GOT3 (cell line): ENCODE measurements around the gene RNF224.
"Not testable (repeated sequence)": the region's sequence is repeated elsewhere in the genome, so short reads cannot be mapped to it uniquely, and the experiment has no call there.

Experiments
- DNase-seq: peaks from one replicate; lab custom pipeline; 2025; ENCODE audit warnings: mixed read lengths; lab: John Stamatoyannopoulos, UW

The RNF224 gene

GRCh38 chr9:137228506-137228967 lies 1.2 kb downstream of the RNF224 start:
- no peak for DNase-seq

GRCh38 chr9:137228968-137229896 lies 1.9 kb downstream of the RNF224 start:
- no peak for DNase-seq

GRCh38 chr9:137229903-137230704 lies 2.8 kb downstream of the RNF224 start:
- DNase-seq = no peak

DNA sequence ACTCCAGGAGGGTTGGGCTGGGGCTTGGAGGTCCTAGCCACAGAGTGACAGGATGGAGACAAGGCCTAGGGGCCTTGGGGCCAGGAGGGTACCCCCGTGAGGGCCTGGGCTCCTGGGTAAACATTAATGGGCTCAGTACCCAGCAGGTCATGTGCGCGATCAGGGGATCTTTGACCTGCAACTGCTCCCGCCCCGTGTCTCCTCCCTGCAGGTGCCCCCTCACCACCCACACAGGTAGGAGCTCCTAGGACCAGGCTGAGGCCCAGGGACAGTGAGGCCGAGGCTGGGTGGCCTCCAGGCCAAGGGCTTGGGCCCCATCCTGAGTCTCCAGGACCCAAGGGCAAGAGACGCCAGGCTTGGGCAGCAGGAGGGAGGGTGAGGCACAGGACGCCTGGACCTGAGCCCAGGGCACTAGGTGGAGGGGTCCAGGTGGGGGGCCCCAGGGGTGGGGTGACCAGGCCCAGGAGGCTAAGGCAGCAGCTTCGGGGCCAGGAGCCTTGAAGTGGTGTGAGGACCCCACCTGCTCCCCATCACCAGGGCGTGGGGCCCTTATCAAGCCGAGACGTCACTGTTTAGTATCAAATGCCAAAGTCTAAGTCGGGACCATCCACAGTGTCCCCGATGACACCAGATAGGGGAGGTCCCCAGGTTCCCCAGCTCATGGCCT lies 3.5 kb downstream of the RNF224 start, which contains the start of gene SLC34A3:
Gene SLC34A3, plus strand, starts transcription at position 197 of the 667 bp plus-strand sequence. CDS start 802 bp downstream, outside the sequence.
- no peak for DNase-seq

DNA sequence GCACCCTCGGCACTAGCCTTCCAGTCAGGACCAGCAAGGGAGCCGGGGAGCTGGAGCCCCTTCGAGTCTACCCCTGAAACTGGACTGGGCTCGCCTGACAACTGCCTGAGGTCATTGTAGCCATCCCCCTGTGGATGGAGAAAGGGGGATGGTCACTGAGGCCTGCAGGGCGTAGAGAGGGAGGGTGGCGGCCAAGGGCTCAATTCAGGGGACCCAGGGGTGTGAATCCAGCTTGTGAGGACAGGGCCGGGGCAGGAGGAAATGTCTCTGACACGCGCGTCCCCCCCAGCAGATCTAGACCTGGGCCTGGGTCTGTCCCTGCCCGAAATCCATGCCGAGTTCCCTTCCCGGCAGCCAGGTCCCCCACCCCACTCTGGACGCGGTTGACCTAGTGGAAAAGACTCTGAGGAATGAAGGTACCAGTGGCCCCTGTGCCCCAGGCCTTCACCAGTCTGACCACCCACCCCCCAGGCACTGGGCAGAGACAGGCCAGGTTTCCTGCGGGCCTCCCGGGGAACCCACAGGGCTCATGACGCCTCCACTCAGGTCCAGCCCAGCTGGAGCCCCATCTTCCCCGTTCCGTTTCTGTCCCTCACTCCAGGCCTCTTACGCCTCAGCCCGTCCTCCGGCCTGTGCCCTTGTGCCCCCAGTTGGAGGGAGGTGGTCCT lies 4.2 kb downstream of the RNF224 start:
- no peak for DNase-seq

- no peak for DNase-seq
These were observed 4.8 kb downstream of the RNF224 start for GRCh38 chr9:137232101-137232500.

DNA sequence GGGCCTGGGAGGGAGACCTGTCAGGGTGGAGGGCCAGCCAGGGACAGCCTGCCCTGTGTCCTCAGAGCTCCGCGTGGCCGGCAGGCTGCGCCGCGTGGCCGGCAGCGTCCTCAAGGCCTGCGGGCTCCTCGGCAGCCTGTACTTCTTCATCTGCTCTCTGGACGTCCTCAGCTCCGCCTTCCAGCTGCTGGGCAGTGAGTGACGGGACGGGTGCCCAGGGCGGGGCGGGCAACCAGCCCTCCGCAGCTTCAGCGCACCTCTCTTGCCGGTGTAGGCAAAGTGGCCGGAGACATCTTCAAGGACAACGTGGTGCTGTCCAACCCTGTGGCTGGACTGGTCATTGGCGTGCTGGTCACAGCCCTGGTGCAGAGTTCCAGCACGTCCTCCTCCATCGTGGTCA lies 5.2 kb downstream of the RNF224 start:
- no peak for DNase-seq

DNA sequence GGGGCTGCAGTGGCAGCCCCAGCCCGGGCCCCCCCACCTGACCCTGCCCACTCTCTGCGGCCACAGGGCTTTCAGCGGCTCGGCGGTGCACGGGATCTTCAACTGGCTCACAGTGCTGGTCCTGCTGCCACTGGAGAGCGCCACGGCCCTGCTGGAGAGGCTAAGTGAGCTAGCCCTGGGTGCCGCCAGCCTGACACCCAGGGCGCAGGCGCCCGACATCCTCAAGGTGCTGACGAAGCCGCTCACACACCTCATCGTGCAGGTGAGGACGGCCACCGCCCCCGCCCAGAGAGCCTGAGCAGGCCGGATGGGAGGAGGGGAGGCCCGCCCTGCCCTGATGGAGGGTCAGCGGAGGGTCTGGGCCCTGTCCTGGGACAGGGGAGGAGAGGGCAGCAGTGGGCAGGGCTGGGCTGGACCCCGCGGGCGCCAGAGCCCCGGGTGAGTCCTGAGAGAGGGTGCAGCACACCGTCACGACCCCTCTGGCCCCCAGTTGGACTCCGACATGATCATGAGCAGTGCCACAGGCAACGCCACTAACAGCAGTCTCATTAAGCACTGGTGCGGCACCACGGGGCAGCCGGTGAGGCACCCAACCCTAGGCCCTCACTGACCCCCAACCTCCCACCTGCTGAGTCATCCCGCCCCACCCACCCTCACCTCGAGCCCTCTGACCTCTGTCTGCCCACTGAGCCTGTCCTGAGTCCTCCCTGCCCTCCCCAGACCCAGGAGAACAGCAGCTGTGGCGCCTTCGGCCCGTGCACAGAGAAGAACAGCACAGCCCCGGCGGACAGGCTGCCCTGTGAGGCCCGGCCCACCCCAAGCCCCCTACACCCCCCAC lies 6.1 kb downstream of the RNF224 start:
- no peak for DNase-seq

GRCh38 chr9:137234055-137234697 lies 6.9 kb downstream of the RNF224 start:
- DNase-seq = no peak

- DNase-seq = no peak
These were observed 7.6 kb downstream of the RNF224 start for GRCh38 chr9:137234758-137235423.

- no peak for DNase-seq
These were observed 8.3 kb downstream of the RNF224 start for GRCh38 chr9:137235424-137236237.

GRCh38 chr9:137236238-137236935 lies 9.1 kb downstream of the RNF224 start:
- DNase-seq = no peak

DNA sequence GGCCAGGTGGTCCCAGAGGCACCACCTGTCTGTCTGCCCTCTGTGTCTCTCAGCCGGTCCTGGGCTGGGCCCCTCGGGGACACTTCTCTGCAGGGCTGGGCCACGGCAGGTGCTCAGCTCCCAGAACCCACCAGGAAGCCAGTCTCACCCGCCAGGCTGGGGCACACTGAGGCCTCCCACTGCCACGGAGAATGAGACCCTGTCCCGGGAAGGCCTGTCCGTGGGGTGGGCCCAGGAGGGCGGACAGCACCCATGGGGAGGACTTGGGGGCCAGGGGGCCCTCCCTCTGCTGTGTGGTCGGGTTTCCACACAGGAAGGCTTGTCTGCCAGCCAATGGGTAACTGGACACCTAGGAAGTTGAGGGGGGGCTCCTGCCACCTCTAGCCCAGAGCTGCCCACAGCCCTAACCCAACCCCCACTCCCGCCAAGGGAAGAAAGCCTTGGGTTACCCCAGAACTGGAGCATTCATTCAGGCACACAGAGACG lies 9.7 kb downstream of the RNF224 start:
- no peak for DNase-seq

DNA sequence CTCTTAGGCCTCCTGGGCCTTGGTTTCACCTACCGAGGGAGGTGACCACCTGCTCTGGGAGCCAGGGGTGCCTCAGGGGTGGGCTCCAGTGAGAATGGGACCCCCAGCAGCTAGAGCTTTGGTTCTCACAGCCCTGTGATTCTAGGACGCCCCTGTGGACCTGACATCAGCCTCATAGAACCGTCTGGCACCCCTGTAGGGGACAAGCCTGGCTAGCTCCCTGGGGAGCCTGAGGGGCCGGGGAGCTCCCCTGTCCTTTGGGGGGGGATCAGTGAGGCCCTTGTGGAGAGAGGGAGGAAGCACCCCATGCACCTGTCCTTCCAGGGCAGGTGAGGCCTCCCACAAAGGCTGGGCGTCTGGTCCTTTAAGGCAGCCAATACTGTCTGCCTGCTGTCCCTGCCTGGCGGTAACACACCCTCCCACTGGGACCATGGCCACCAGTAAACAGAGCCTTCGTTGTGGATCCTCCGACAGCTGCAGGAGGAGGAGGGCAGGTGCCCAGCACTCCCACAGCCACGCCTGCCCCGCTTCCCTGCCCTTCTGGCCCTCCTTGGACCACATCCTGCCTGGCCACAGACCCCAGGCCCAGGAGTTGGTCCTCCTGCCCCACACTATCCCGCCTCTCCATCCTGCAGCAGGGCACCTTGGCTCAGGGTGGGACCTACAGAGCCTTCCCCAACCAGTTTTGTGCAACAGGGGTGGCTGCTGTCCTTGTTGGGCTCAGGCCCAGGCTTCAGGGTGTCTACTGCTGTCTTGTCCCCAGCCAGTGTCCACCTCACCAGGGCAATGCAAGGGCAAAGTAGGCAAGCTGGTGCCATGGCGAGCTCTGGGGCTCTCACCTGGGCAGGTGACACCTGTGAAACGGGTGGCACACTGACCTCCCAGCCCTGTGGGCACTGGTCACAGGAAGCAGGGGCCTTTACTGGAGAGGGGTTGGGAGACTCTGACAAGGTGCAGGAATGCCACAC lies 10.7 kb downstream of the RNF224 start:
- no peak for DNase-seq

GRCh38 chr9:137239541-137240200 lies 12.4 kb downstream of the RNF224 start:
- not testable (repeated sequence) for DNase-seq

- DNase-seq = no peak
These were observed 13.1 kb downstream of the RNF224 start for GRCh38 chr9:137240318-137240840.
